GM12878 (cell line): ENCODE results near the gene CDKL1. TPM values are rescaled to one million over a fixed set of nuclear protein-coding genes. Genes with fewer than 3 reads are reported as not detected.

Experiments used
- CHD2 ChIP-seq: IDR thresholded peaks from 2 replicates; pipeline ENCODE4 v1.6.1; 2011; ENCODE audit warnings: low read depth, low read length, improper control_type of control experiment, borderline replicate concordance
- CREM ChIP-seq: IDR thresholded peaks from 2 replicates; pipeline ENCODE4 v1.6.1; 2014; ENCODE audit warnings: antibody characterized with exemption, low read depth
- EGR1 ChIP-seq, 2 experiments: IDR thresholded peaks; 1 replicate in 1 of 2; 2 replicates in 1 of 2; pipeline ENCODE4 v1.6.1; 2011 to 2012; ENCODE audit warnings: low read depth in 2 of 2, low read length in 2 of 2, borderline replicate concordance in 1 of 2, mild to moderate bottlenecking in 1 of 2, moderate library complexity in 1 of 2
- ETV6 ChIP-seq, 2 experiments: fragments of 450-650 bp in 1 of 2; IDR thresholded peaks in 1 of 2; conservative IDR thresholded peaks in 1 of 2; 2 replicates each; pipeline ENCODE4 v1.6.1; 2014; ENCODE audit warnings: antibody characterized with exemption in 1 of 2, borderline replicate concordance in 1 of 2, low read depth in 1 of 2, mild to moderate bottlenecking in 1 of 2, moderate library complexity in 1 of 2
- KAT2A ChIP-seq: conservative IDR thresholded peaks from 2 replicates; pipeline ENCODE4 v1.6.1; 2011; ENCODE audit warnings: low read depth, low read length; ENCODE audit not compliant: control insufficient read depth
- MYC ChIP-seq: IDR thresholded peaks from 2 replicates; pipeline ENCODE4 v1.6.1; 2011; ENCODE audit warnings: mild to moderate bottlenecking, low read length, moderate library complexity, inconsistent platforms; ENCODE audit not compliant: insufficient read depth, insufficient replicate concordance, insufficient read length, severe bottlenecking
- SPI1 ChIP-seq: IDR thresholded peaks from 2 replicates; pipeline ENCODE4 v1.6.1; 2011; ENCODE audit warnings: low read depth, mild to moderate bottlenecking, low read length, moderate library complexity, borderline replicate concordance; ENCODE audit not compliant: insufficient read depth
- STAT1 ChIP-seq: fragments of 450-650 bp; conservative IDR thresholded peaks from 2 replicates; pipeline ENCODE4 v1.6.1; 2014; ENCODE audit warnings: antibody characterized with exemption, mild to moderate bottlenecking
- STAT3 ChIP-seq: IDR thresholded peaks from 2 replicates; pipeline ENCODE4 v1.6.1; 2011; ENCODE audit warnings: low read depth, low read length, improper control_type of control experiment
- WRNIP1 ChIP-seq: IDR thresholded peaks from 2 replicates; pipeline ENCODE4 v1.6.1; 2011; ENCODE audit warnings: low read depth, low read length, improper control_type of control experiment, borderline replicate concordance
- ZZZ3 ChIP-seq: IDR thresholded peaks from 2 replicates; pipeline ENCODE4 v1.6.1; 2011; ENCODE audit warnings: low read depth; ENCODE audit not compliant: control insufficient read depth, insufficient read length
- polyA plus RNA-seq, 11 experiments: library from polyadenylated mRNA; depleted of rRNA in 4 of 11; unstranded in 6 of 11; stranded (reverse) in 5 of 11; fragments of >200 nt; fragmentation: Nextera tagmentation in 4 of 11; fragmentation: Illumina TruSeq in 1 of 11; extraction: Ambion mirVana in 4 of 11; extraction: Trizol in 1 of 11; gene quantifications; 1 replicate in 1 of 11; 2 replicates in 10 of 11; pipeline versions ENCODE4 v1.2.1 to v1.2.3, GENCODE V29; 2011 to 2016; ENCODE audit warnings: inconsistent platforms in 2 of 11, missing spikeins in 2 of 11, low read depth in 1 of 11
- total RNA-seq, 4 experiments: library from RNA; depleted of rRNA in 3 of 4; stranded (reverse); fragments of >200 nt in 3 of 4; fragmentation: Illumina TruSeq in 1 of 4; extraction: Trizol in 1 of 4; gene quantifications; 2 replicates each; pipeline versions ENCODE4 v1.2.1 to v1.2.3, GENCODE V29; 2013 to 2021
- TF ChIP-seq, protein P1 (sequence below): fragments of 450-650 bp; IDR thresholded peaks from 2 replicates; pipeline ENCODE4 v1.6.1; 2016; ENCODE audit warnings: mild to moderate bottlenecking
- TF ChIP-seq, protein P2 (sequence below): IDR thresholded peaks from 2 replicates; pipeline ENCODE4 v1.6.1; 2011; ENCODE audit warnings: low read depth, mild to moderate bottlenecking, low read length, moderate library complexity, borderline replicate concordance; ENCODE audit errors: extremely low read depth
- TF ChIP-seq, protein P3 (sequence below): fragments of 450-650 bp; conservative IDR thresholded peaks from 2 replicates; pipeline ENCODE4 v1.6.1; 2017; ENCODE audit warnings: mild to moderate bottlenecking, moderate library complexity
- TF ChIP-seq, protein P4 (sequence below): fragments of 450-650 bp; IDR thresholded peaks from 2 replicates; pipeline ENCODE4 v1.6.1; 2014; ENCODE audit warnings: mild to moderate bottlenecking
- TF ChIP-seq, protein P5 (sequence below): fragments of 450-650 bp; IDR thresholded peaks from 2 replicates; pipeline ENCODE4 v1.6.1; 2017; ENCODE audit warnings: mild to moderate bottlenecking, moderate library complexity
- TF ChIP-seq, protein P6 (sequence below): fragments of 150-350 bp; IDR thresholded peaks from 2 replicates; pipeline ENCODE4 v1.6.1; 2014; ENCODE audit warnings: mild to moderate bottlenecking, low read depth, low read length

Gene CDKL1
- total and polyA plus RNA-seq, 10 of the 15 experiments (the other 5 are each of a cell fraction or from before 2014, with no cell fraction given): 9.0 to 19.0 (median 11.1) TPM

DNA sequence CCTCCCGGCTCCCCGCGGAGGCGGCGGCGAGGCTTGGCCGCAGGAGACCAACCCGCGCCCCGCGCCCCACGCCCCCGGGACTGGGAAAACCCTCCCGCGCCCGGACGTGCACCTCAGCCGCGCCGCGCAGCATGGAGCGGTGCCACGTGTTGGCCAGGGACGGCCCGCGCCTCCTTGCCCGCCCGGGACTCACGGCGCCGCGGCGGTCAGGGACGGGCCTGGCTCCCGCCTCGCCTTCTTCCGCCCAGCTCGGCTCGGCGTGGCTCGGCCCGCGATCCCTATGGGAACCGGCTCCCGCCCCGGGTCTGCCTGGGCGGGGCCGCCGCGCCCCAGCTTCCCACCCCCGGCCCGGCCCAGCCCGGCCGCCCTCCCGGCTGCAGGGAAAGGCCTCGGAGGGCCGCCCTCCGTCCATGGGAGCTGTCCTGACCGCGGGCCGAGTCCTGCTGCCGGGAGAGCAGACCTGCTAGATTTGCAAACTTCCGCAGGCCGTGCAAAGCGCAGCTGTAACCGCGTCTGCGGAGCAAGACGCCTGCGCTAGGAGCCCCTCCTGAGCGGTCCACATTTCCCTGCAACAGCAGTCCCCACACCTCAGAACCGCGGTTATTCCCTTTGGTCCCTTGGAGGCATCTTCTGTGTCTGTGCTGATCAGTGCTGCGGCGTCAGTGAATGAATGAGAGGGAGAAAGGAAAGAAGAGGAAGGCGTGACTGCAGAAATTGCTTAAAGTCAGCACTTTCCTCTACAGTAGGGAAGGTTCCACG lies at the start of gene CDKL1 (continued):
- TF ChIP-seq, protein P1, sequence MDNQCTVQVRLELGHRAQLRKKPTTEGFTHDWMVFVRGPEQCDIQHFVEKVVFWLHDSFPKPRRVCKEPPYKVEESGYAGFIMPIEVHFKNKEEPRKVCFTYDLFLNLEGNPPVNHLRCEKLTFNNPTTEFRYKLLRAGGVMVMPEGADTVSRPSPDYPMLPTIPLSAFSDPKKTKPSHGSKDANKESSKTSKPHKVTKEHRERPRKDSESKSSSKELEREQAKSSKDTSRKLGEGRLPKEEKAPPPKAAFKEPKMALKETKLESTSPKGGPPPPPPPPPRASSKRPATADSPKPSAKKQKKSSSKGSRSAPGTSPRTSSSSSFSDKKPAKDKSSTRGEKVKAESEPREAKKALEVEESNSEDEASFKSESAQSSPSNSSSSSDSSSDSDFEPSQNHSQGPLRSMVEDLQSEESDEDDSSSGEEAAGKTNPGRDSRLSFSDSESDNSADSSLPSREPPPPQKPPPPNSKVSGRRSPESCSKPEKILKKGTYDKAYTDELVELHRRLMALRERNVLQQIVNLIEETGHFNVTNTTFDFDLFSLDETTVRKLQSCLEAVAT: no peak
- TF ChIP-seq STAT3 (no peak), EGR1 (IDR thresholded peaks at IDR 0.05; ENCODE audit: borderline replicate concordance in 1 of 2, low read depth in 2 of 2, low read length in 2 of 2) (peak in 1 of 2 experiments; percentile 59; a peak in 1 of 3 replicates), CHD2 (no peak), ZZZ3 (no peak), SPI1 (no peak), ETV6 (conservative IDR thresholded peaks at IDR 0.05 in 1 of 2, IDR thresholded peaks at IDR 0.05 in 1 of 2; ENCODE audit: borderline replicate concordance in 1 of 2, low read depth in 1 of 2) (no peak), STAT1 (no peak), CREM (0 out of 2 replicates have a peak, but pooled peaks have one; percentile 28), MYC (peak; percentile 89), KAT2A (no peak), WRNIP1 (no peak)
- TF ChIP-seq, protein P2, sequence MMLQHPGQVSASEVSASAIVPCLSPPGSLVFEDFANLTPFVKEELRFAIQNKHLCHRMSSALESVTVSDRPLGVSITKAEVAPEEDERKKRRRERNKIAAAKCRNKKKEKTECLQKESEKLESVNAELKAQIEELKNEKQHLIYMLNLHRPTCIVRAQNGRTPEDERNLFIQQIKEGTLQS: no peak
- TF ChIP-seq, protein P3, sequence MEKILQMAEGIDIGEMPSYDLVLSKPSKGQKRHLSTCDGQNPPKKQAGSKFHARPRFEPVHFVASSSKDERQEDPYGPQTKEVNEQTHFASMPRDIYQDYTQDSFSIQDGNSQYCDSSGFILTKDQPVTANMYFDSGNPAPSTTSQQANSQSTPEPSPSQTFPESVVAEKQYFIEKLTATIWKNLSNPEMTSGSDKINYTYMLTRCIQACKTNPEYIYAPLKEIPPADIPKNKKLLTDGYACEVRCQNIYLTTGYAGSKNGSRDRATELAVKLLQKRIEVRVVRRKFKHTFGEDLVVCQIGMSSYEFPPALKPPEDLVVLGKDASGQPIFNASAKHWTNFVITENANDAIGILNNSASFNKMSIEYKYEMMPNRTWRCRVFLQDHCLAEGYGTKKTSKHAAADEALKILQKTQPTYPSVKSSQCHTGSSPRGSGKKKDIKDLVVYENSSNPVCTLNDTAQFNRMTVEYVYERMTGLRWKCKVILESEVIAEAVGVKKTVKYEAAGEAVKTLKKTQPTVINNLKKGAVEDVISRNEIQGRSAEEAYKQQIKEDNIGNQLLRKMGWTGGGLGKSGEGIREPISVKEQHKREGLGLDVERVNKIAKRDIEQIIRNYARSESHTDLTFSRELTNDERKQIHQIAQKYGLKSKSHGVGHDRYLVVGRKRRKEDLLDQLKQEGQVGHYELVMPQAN: peak; percentile 80
- TF ChIP-seq, protein P4, sequence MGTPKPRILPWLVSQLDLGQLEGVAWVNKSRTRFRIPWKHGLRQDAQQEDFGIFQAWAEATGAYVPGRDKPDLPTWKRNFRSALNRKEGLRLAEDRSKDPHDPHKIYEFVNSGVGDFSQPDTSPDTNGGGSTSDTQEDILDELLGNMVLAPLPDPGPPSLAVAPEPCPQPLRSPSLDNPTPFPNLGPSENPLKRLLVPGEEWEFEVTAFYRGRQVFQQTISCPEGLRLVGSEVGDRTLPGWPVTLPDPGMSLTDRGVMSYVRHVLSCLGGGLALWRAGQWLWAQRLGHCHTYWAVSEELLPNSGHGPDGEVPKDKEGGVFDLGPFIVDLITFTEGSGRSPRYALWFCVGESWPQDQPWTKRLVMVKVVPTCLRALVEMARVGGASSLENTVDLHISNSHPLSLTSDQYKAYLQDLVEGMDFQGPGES: no peak
- TF ChIP-seq, protein P5, sequence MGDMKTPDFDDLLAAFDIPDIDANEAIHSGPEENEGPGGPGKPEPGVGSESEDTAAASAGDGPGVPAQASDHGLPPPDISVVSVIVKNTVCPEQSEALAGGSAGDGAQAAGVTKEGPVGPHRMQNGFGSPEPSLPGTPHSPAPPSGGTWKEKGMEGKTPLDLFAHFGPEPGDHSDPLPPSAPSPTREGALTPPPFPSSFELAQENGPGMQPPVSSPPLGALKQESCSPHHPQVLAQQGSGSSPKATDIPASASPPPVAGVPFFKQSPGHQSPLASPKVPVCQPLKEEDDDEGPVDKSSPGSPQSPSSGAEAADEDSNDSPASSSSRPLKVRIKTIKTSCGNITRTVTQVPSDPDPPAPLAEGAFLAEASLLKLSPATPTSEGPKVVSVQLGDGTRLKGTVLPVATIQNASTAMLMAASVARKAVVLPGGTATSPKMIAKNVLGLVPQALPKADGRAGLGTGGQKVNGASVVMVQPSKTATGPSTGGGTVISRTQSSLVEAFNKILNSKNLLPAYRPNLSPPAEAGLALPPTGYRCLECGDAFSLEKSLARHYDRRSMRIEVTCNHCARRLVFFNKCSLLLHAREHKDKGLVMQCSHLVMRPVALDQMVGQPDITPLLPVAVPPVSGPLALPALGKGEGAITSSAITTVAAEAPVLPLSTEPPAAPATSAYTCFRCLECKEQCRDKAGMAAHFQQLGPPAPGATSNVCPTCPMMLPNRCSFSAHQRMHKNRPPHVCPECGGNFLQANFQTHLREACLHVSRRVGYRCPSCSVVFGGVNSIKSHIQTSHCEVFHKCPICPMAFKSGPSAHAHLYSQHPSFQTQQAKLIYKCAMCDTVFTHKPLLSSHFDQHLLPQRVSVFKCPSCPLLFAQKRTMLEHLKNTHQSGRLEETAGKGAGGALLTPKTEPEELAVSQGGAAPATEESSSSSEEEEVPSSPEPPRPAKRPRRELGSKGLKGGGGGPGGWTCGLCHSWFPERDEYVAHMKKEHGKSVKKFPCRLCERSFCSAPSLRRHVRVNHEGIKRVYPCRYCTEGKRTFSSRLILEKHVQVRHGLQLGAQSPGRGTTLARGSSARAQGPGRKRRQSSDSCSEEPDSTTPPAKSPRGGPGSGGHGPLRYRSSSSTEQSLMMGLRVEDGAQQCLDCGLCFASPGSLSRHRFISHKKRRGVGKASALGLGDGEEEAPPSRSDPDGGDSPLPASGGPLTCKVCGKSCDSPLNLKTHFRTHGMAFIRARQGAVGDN: peak; percentile 84
- TF ChIP-seq, protein P6, sequence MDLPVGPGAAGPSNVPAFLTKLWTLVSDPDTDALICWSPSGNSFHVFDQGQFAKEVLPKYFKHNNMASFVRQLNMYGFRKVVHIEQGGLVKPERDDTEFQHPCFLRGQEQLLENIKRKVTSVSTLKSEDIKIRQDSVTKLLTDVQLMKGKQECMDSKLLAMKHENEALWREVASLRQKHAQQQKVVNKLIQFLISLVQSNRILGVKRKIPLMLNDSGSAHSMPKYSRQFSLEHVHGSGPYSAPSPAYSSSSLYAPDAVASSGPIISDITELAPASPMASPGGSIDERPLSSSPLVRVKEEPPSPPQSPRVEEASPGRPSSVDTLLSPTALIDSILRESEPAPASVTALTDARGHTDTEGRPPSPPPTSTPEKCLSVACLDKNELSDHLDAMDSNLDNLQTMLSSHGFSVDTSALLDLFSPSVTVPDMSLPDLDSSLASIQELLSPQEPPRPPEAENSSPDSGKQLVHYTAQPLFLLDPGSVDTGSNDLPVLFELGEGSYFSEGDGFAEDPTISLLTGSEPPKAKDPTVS: no peak
